ENCODE measurements around the gene PKHD1.

The PKHD1 gene

GRCh38 chr6:52123251-52123650 lies 35.8 kb upstream of the PKHD1 start:
- TF ChIP-seq CTCF (IDR thresholded peaks at IDR 0.05; ENCODE audit: low read depth, low read length): no peak
- no peak for DNase-seq (ENCODE audit: extremely low read depth, low read depth)

GRCh38 chr6:52117352-52117751 lies 29.9 kb upstream of the PKHD1 start:
- no peak for DNase-seq (ENCODE audit: extremely low read depth, low read depth)
- no peak for TF ChIP-seq CTCF (IDR thresholded peaks at IDR 0.05; ENCODE audit: low read depth, low read length)

- TF ChIP-seq CTCF (IDR thresholded peaks at IDR 0.05; ENCODE audit: low read depth, low read length): no peak
- DNase-seq (ENCODE audit: extremely low read depth, low read depth): no peak
Observed at GRCh38 chr6:52116605-52116948, 29.2 kb upstream of the PKHD1 start.

- DNase-seq (ENCODE audit: extremely low read depth, low read depth): no peak
Observed at GRCh38 chr6:52115891-52116604, 28.6 kb upstream of the PKHD1 start.

GRCh38 chr6:52115145-52115741 lies 27.8 kb upstream of the PKHD1 start:
- DNase-seq (ENCODE audit: extremely low read depth, low read depth): no peak

More at GRCh38 chr6:52115891-52116604, 28.6 kb upstream of the PKHD1 start:
- no peak for TF ChIP-seq CTCF (IDR thresholded peaks at IDR 0.05; ENCODE audit: low read depth, low read length)

GRCh38 chr6:52109171-52109571 lies 21.8 kb upstream of the PKHD1 start:
- no peak for TF ChIP-seq CTCF (IDR thresholded peaks at IDR 0.05; ENCODE audit: low read depth, low read length)

More at GRCh38 chr6:52115145-52115741, 27.8 kb upstream of the PKHD1 start:
- no peak for TF ChIP-seq CTCF (IDR thresholded peaks at IDR 0.05; ENCODE audit: low read depth, low read length)

GRCh38 chr6:52108128-52108527 lies 20.7 kb upstream of the PKHD1 start:
- DNase-seq (ENCODE audit: extremely low read depth, low read depth): no peak

More at GRCh38 chr6:52109171-52109571, 21.8 kb upstream of the PKHD1 start:
- DNase-seq (ENCODE audit: extremely low read depth, low read depth): no peak

More at GRCh38 chr6:52108128-52108527, 20.7 kb upstream of the PKHD1 start:
- no peak for TF ChIP-seq CTCF (IDR thresholded peaks at IDR 0.05; ENCODE audit: low read depth, low read length)

All from AG09319 (cell line).